ENCODE data around the gene RABGEF1.
"Not testable (repeated sequence)": the region's sequence is repeated elsewhere in the genome, so short reads cannot be mapped to it uniquely, and the experiment has no call there.

Gene RABGEF1

DNA sequence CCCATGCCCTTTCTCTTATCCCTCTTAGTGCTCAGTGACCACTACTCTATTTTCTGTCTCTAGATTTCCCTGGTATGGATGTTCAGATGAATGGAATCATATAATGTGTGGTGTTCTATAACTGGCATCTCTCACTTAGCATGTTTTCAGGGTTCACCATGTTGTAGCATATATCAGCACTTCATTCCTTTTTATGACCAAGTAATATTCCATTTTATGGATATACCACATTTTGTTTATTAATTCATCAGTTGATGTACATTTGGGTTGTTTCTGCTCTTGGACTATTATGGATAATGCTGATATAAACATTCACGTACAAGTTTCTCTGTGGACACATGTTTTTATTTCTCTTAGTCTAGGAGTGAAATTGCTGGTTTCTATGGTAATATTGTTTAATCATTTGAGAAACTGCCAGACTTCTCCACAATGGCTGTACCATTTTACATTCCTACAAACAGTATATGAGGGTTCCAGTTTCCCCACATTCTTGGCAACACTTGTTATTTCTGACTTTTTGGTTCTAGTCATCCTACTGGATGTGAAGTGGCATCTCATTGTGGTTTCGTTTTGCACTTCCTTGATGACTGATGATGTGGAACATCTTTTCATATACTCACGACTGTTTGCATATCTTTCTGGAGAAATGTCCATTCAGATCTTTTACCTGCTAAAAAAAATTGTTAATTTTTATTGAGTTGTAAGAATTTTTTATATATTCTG, 23.3 kb downstream of the RABGEF1 start:
- H3K4me1 Mint-ChIP-seq, result peaks cover 28% of the 10 kb centered on the region

DNA sequence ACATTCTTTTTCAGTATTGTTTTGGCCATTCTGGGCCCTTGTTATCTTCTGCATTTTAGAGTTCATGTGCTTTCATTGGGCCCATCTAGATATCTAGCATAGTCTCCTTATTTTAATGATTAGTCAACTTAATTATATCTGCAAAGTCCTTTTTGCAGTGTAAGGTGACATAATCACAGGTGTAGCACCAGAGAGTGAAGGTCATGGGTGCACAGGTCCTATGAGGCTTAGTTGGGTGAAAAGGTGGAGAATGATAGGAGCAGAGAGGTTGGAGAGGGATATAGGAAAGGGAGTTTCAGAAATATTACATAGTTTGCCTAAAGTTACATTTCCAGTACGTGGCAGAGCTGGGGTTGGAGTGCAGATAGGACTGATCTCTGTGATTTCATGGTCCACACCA, 24.4 kb downstream of the RABGEF1 start:
- H3K27ac Mint-ChIP-seq, H3K27me3 Mint-ChIP-seq, H3K36me3 Mint-ChIP-seq: not testable (repeated sequence)

More for the DNA sequence above, 23.3 kb downstream of the RABGEF1 start:
- Mint-ChIP-seq H3K36me3 (peaks cover 10% of the 10 kb centered on the region), H3K27ac (peak overlapping the region; percentile 1)
- ATAC-seq (ENCODE audit: low read depth), result peak; percentile 39
- not testable (repeated sequence) for H3K27me3 Mint-ChIP-seq; H3K9me3 Mint-ChIP-seq; H3K4me3 Mint-ChIP-seq; DNase-seq (ENCODE audit: low spot score in 2 of 2)

DNA sequence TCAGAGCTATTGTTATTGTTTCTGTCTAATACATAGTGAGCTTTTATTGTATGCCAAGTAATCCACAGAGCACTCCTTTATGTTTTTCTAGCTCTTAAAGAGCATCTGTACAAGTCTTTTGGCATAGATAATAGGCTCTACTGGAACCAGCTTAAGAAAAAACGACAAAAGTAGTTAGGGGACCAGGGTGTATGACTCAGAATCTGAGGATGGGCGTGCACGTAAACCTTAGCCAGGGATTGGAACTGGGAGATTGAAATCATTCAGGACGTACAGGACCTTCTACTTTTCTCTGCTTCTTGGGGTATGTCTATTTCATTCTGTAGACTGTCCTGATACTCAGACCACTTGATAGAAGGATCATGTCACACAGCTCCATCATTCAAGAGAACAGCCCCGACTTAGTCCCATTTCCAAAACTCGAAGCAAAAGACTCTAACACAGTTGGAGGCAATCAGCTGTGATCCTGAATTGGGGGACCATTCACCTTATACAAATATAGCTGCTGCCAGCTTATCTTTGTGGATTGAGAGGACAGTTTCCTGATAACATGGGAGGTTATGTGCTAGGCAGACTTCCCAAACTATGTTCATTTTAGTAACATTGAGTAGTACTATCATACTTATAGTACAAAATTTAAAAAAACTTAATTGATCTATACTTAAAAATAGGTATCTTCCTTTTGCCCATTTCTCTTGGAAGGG, 24.9 kb downstream of the RABGEF1 start:
- Mint-ChIP-seq H3K27ac (peak overlapping the region; percentile 10), H3K4me1 (peaks cover 32% of the 10 kb centered on the region)
- not testable (repeated sequence) for H3K9me3 Mint-ChIP-seq; H3K27me3 Mint-ChIP-seq; ATAC-seq (ENCODE audit: low read depth); H3K36me3 Mint-ChIP-seq; DNase-seq (ENCODE audit: low spot score in 2 of 2); H3K4me3 Mint-ChIP-seq

More for the DNA sequence above, 24.4 kb downstream of the RABGEF1 start:
- H3K4me1 Mint-ChIP-seq, result peaks cover 31% of the 10 kb centered on the region
- ATAC-seq (ENCODE audit: low read depth); H3K9me3 Mint-ChIP-seq; DNase-seq (ENCODE audit: low spot score in 2 of 2); H3K4me3 Mint-ChIP-seq: not testable (repeated sequence)

DNA sequence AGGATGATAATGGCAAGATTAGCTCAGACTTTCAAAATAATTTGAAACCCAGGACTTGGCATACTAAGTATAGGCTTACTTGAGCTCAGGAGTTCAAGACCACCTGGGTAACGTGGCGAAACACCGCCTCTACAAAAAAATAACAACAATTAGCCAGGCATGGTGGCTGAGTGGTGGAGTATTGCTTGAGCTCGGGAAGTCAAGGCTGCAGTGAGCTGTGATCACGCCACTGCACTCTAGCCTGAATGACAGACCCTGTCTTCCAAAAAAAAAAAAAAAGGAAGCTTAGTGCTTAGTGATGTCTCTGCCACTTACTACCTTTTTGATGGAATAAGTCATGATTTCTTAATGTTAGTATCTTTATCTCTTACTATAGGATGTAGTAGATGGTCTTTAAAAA, 25.5 kb downstream of the RABGEF1 start:
- Mint-ChIP-seq H3K4me1 (peaks cover 35% of the 10 kb centered on the region), H3K36me3 (peaks cover 7% of the 10 kb centered on the region), H3K4me3 (no peak overlapping the region), H3K27ac (no peak overlapping the region), H3K9me3 (peaks cover 2% of the 10 kb centered on the region), H3K27me3 (no peaks in the 10 kb centered on the region)
- no peak for DNase-seq (ENCODE audit: low spot score in 2 of 2)
- ATAC-seq (ENCODE audit: low read depth), result no peak

DNA sequence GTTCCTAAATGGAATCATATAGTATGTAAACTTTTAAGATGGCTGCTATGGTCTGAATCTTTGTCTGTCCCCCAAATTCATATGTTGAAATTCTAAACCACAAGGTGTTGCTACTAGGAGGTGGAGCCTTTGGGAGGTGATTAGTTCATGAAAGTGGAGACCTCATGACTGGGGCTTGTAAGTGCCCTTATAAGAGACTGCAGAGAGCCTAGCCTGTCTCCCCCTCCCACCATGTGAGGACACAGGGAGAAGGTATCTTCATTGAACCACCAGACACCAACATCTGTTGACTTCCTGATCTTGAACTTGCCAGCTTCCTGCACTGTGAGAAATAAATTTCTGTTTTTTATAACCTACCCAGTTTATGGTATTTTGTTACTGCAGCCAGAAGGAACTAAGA, 27.0 kb downstream of the RABGEF1 start:
- H3K27me3 Mint-ChIP-seq; DNase-seq (ENCODE audit: low spot score in 2 of 2); H3K36me3 Mint-ChIP-seq; ATAC-seq (ENCODE audit: low read depth); H3K9me3 Mint-ChIP-seq; H3K4me3 Mint-ChIP-seq: not testable (repeated sequence)
- Mint-ChIP-seq H3K27ac (peak overlapping the region; percentile 72), H3K4me1 (peaks cover 35% of the 10 kb centered on the region)

DNA sequence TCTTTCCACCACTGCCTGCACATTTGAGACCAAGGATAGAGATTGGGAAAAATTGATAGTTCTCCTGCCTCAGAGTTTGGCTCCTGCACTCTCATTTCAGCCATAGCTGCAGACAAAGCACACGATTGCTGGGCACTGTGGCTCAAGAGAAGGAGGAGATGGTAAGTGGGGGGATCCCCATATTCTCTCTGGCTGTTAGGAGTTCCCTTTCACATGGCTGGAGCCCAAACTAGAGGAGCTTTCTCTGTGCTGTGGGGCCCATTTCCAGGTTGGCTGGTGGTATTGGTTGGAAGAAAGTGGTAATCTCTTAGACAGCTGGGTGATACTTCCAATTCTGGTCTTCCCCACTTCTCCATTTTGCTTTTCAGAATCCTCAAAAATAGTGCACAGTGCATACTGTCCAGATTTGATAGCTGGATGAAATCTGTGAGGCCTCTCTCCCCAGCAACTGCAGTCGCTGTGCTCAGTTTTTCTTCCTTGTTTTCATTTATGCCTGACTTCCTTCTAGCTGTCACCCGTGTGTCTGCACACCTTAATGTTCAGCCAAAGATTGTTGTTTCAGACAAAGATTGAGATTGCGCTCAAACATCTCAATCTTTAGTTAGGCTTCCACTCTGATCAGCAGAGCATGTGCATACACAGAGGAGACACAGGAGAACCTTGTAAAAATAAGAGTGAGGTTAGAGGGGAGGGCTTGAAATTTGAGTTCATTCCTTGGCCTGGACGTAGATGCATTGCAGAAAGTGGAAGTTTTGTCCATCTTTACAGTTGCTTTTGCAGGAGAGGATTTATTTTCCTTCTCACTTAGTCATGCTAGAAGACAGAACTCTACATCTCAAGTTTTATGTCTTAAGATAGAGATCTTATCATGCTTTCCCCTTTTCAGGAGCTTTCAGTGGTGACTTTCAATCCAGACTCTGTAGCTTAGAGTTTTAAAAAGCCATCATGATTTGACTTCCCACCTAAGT, 28.6 kb downstream of the RABGEF1 start:
- peak overlapping the region; percentile 54 for H3K27ac Mint-ChIP-seq
- DNase-seq (ENCODE audit: low spot score in 2 of 2), result no peak
- peak overlapping the region; percentile 9 for H3K4me3 Mint-ChIP-seq
- H3K27me3 Mint-ChIP-seq, result no peaks in the 10 kb centered on the region
- no peaks in the 10 kb centered on the region for H3K9me3 Mint-ChIP-seq
- H3K36me3 Mint-ChIP-seq, result peaks cover 15% of the 10 kb centered on the region
- peaks cover 33% of the 10 kb centered on the region for H3K4me1 Mint-ChIP-seq
- ATAC-seq (ENCODE audit: low read depth), result peak; percentile 68

DNA sequence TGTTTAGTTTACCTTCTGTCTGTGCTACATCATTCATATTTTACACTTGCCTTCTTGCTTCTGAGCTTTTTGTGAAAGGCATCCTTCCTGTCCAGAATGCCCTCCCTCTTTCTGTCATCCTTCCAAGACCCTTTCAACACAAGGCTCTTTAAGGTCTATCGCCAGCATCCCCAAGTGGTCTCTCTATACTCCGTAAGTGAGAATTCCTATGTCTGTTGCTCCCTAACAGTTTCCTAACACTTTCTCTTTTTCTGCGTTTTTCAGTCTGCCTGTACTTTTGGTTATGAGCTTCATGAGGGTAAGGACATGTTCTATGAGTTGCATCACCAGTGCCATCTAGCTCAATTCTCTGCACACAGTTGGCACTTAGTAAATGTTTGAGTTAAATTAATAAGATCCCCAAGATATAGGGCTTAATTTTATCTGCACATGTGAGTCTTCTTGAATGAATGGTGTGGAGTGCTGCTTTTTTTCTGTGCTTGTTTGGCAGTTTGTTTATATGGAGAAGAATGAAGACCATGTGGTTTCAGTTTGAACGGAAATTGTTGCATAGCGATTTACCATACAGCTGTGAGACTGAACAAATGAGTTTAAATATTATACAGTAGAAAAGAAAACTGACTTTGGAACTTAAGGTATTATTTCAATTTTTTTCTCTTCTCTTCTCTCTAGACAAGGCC, 29.4 kb downstream of the RABGEF1 start:
- Mint-ChIP-seq H3K27ac (peak overlapping the region; percentile 54), H3K9me3 (no peaks in the 10 kb centered on the region), H3K4me1 (peaks cover 26% of the 10 kb centered on the region), H3K27me3 (no peaks in the 10 kb centered on the region), H3K36me3 (peaks cover 21% of the 10 kb centered on the region), H3K4me3 (no peak overlapping the region)
- ATAC-seq (ENCODE audit: low read depth) (no peak), DNase-seq (ENCODE audit: low spot score in 2 of 2) (no peak)

DNA sequence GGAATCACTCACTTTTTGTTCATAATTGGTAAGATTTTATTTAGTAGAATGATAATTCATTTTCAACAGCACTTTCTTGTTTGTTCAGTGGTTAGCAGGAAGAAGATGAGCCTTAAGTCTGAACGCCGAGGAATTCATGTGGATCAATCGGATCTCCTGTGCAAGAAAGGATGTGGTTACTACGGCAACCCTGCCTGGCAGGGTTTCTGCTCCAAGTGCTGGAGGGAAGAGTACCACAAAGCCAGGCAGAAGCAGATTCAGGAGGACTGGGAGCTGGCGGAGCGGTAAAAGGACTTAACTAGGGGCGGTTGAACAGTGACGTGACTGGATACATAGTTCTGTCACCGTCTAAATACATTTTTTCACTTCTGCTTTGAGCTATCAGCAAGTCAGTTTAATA, 31.3 kb downstream of the RABGEF1 start:
- DNase-seq (ENCODE audit: low spot score in 2 of 2) (no peak), ATAC-seq (ENCODE audit: low read depth) (no peak)
- Mint-ChIP-seq H3K36me3 (peaks cover 32% of the 10 kb centered on the region), H3K4me3 (no peak overlapping the region), H3K27ac (no peak overlapping the region), H3K27me3 (no peaks in the 10 kb centered on the region), H3K9me3 (no peaks in the 10 kb centered on the region), H3K4me1 (peaks cover 24% of the 10 kb centered on the region)

DNA sequence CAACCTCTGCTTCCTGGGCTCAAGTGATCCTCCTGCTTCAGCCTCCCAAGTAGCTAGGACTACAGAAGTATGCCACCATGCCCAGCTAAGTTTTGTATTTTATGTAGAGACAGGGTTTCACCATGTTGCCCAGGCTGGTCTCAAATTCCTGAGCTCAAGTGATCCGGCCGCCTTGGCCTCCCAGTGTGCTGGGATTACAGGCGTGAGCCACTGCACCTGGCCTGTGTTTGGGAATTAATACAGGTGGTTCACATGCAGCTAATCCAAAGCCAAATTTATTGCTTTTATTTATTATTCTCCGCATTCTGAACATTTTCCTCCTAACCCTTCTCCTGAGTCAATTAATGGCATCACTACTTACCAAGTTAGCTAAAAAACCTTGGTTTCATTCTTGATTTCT, 33.2 kb downstream of the RABGEF1 start:
- peaks cover 38% of the 10 kb centered on the region for H3K36me3 Mint-ChIP-seq
- H3K27me3 Mint-ChIP-seq; ATAC-seq (ENCODE audit: low read depth); H3K4me3 Mint-ChIP-seq; H3K27ac Mint-ChIP-seq; H3K9me3 Mint-ChIP-seq; DNase-seq (ENCODE audit: low spot score in 2 of 2): not testable (repeated sequence)
- peaks cover 16% of the 10 kb centered on the region for H3K4me1 Mint-ChIP-seq

DNA sequence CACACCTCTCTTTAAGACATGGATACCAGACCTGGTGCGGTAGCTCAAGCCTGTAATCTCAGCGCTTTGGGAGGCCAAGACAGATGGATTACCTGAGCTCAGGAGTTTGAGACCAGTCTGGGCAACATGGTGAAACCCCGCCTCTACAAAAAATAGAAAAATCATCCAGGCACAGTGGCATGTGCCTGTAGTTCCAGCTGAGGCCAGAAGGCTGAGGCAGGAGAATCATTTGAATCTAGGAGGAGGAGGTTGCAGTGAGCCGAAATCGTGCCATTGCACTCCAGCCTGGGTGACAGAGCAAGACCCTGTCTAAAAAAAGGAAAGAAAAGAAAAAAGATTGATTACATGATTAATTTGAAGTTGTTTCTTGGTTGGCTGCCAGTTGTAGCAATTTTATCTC, 35.9 kb downstream of the RABGEF1 start:
- H3K4me3 Mint-ChIP-seq; H3K27me3 Mint-ChIP-seq; H3K4me1 Mint-ChIP-seq; DNase-seq (ENCODE audit: low spot score in 2 of 2); H3K9me3 Mint-ChIP-seq; H3K27ac Mint-ChIP-seq: not testable (repeated sequence)
- peaks cover 41% of the 10 kb centered on the region for H3K36me3 Mint-ChIP-seq
- peak; percentile 35 for ATAC-seq (ENCODE audit: low read depth)

DNA sequence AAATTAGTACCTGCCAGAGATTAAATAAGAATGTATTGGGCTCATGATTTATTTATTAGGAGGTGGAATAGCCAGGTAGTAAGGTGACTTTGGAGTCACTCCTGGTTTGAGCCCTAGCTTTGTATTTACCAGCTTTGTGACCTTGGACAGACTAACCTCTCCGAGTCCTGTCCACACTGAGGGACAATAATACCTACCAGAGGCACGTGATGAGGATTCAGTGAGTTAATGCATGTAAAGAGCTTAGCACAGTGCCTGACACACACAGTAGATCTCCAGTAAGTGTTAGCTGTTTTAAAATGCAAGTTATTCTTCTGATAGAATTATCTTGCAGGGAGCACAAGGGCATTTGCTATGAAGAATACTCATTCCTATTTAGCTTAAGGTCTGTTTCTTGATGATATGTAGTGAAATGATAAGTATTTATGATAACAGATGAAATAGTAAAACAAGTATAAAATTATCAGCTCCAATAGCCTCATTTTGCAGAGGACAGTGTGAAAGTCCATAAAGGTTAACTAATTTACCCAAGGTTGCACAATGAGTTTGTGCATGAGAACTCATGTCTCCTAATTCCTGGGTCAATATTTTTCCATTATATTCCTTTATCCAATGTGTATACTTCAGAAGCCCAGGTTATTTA, 36.4 kb downstream of the RABGEF1 start:
- H3K27ac Mint-ChIP-seq, result no peak overlapping the region
- no peaks in the 10 kb centered on the region for H3K9me3 Mint-ChIP-seq
- no peaks in the 10 kb centered on the region for H3K27me3 Mint-ChIP-seq
- peaks cover 46% of the 10 kb centered on the region for H3K36me3 Mint-ChIP-seq
- no peak overlapping the region for H3K4me3 Mint-ChIP-seq
- H3K4me1 Mint-ChIP-seq, result peaks cover 7% of the 10 kb centered on the region
- DNase-seq (ENCODE audit: low spot score in 2 of 2) (no peak), ATAC-seq (ENCODE audit: low read depth) (no peak)

DNA sequence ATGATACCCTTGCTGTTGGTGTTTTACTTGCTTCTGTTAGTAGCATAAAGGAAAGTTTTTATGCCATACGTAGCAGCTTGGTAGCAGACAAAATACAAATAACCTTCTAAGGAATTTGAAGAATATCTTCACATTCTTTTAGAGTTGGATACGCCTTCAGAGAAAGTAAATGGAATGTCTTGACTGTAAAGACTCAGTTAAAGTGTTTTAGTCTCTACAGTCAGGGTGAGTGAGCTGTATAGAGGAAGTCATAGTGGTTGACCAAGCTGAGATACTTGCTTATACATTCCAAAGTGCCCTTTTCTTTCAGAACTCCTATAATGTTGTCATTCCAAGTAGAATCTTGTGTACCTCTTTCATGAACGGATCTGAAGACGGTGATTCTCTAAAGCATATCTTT, 37.7 kb downstream of the RABGEF1 start:
- H3K4me3 Mint-ChIP-seq, result no peak overlapping the region
- H3K27me3 Mint-ChIP-seq, result no peaks in the 10 kb centered on the region
- H3K27ac Mint-ChIP-seq, result no peak overlapping the region
- peaks cover 7% of the 10 kb centered on the region for H3K4me1 Mint-ChIP-seq
- ATAC-seq (ENCODE audit: low read depth), result no peak
- H3K36me3 Mint-ChIP-seq, result peaks cover 46% of the 10 kb centered on the region
- H3K9me3 Mint-ChIP-seq, result no peaks in the 10 kb centered on the region
- DNase-seq (ENCODE audit: low spot score in 2 of 2), result no peak
